Measurements from ENCODE around the gene MYL3.

- no peak for TF ChIP-seq USF2 (IDR thresholded peaks at IDR 0.05; ENCODE audit: low read depth, low read length)
- TF ChIP-seq, protein P1, sequence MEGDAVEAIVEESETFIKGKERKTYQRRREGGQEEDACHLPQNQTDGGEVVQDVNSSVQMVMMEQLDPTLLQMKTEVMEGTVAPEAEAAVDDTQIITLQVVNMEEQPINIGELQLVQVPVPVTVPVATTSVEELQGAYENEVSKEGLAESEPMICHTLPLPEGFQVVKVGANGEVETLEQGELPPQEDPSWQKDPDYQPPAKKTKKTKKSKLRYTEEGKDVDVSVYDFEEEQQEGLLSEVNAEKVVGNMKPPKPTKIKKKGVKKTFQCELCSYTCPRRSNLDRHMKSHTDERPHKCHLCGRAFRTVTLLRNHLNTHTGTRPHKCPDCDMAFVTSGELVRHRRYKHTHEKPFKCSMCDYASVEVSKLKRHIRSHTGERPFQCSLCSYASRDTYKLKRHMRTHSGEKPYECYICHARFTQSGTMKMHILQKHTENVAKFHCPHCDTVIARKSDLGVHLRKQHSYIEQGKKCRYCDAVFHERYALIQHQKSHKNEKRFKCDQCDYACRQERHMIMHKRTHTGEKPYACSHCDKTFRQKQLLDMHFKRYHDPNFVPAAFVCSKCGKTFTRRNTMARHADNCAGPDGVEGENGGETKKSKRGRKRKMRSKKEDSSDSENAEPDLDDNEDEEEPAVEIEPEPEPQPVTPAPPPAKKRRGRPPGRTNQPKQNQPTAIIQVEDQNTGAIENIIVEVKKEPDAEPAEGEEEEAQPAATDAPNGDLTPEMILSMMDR (conservative IDR thresholded peaks at IDR 0.05; ENCODE audit: low read depth, low read length) = no peak
- no peak for TF ChIP-seq SMC3 (IDR thresholded peaks at IDR 0.05; ENCODE audit: low read depth, low read length)
- TF ChIP-seq POLR2A (IDR thresholded peaks at IDR 0.05; ENCODE audit: low read depth, low read length) = no peak
- no peak for TF ChIP-seq ELK1 (IDR thresholded peaks at IDR 0.05; ENCODE audit: borderline replicate concordance, low read depth, low read length)
- no peak for TF ChIP-seq MXI1 (IDR thresholded peaks at IDR 0.05; ENCODE audit: borderline replicate concordance, low read depth, low read length)
- no peak for TF ChIP-seq RAD21 (IDR thresholded peaks at IDR 0.05; ENCODE audit: low read length)
- no peak for TF ChIP-seq RFX5 (IDR thresholded peaks at IDR 0.05; ENCODE audit: low read depth, low read length)
Measured at GRCh38 chr3:46858456-46858855, 4.8 kb downstream of the MYL3 start.
